ENCODE measurements around the gene TGFB1. TPM values are rescaled to one million over a fixed set of nuclear protein-coding genes. Genes with fewer than 3 reads are reported as not detected.

TGFB1 gene
- total RNA-seq, 3 donors from 2014 or later = 12.0 to 21.4 (median 13.4) TPM

DNA sequence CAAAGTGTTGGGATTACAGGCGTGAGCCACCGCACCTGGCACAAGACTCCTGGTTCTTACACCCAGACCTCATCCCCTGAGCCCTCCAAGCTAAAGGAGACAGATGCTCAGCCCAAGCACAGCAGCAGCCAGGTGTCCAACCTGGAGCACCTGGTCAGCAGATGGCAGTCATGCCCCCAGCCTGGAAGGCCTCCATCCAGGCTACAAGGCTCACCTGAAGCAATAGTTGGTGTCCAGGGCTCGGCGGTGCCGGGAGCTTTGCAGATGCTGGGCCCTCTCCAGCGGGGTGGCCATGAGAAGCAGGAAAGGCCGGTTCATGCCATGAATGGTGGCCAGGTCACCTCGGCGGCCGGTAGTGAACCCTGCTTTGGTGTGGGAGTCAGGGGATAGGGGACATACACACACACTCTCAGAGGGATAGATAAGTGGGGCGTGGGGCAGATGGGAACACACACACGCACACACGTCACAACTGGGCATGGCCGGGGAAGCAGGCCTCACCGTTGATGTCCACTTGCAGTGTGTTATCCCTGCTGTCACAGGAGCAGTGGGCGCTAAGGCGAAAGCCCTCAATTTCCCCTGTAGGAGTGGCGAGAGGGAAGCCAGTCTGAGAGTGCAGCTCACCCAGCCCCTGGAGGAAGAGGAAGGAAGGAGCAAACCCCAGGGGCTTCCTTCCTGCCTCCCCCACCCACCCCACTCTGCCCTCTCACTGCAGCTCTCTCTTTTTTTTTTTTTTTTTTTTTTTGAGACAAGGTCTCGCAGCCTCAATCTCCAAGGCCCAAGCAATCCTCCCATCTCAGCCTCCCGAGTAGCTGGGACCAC is 11.8 kb downstream of the TGFB1 start:
- no peak overlapping the region for H3K4me3 ChIP-seq
- H3K36me3 ChIP-seq = no peaks in the 10 kb centered on the region
- intact Hi-C loops (cut with DNase I; ENCODE audit: low total_unique reads) = no loop called here
- no peaks in the 10 kb centered on the region for H3K27me3 ChIP-seq
- no peak for DNase-seq (ENCODE audit: low spot score in 2 of 2)
- TF ChIP-seq POLR2AphosphoS5 (IDR thresholded peaks at IDR 0.05) = no peak
- TF ChIP-seq, protein P1, sequence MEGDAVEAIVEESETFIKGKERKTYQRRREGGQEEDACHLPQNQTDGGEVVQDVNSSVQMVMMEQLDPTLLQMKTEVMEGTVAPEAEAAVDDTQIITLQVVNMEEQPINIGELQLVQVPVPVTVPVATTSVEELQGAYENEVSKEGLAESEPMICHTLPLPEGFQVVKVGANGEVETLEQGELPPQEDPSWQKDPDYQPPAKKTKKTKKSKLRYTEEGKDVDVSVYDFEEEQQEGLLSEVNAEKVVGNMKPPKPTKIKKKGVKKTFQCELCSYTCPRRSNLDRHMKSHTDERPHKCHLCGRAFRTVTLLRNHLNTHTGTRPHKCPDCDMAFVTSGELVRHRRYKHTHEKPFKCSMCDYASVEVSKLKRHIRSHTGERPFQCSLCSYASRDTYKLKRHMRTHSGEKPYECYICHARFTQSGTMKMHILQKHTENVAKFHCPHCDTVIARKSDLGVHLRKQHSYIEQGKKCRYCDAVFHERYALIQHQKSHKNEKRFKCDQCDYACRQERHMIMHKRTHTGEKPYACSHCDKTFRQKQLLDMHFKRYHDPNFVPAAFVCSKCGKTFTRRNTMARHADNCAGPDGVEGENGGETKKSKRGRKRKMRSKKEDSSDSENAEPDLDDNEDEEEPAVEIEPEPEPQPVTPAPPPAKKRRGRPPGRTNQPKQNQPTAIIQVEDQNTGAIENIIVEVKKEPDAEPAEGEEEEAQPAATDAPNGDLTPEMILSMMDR (IDR thresholded peaks at IDR 0.05) = peak in 1 of 3 donors; percentile 9
- no peaks in the 10 kb centered on the region for H3K9me3 ChIP-seq
- H3K27ac ChIP-seq = no peak overlapping the region
- H3K4me1 ChIP-seq = no peaks in the 10 kb centered on the region

DNA sequence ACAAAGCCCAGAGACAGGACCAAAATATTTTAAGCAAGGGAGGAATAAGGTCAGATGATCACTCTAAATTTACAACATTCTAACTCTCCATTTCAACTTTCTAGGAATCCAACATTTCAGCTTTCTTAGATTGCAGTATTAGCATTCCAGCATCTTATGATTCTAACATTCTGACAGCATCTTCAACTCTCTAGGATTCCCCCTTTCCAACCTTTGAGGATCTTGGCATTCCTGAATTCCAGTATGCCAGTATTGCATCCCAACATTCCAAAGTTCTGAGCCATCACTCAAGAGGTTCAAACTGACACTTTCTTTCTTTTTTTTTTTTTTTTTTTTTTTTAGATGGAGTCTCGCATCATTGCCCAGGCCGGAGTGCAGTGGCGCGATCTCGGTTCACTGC is 13.8 kb downstream of the TGFB1 start:
- no peaks in the 10 kb centered on the region for H3K36me3 ChIP-seq

DNA sequence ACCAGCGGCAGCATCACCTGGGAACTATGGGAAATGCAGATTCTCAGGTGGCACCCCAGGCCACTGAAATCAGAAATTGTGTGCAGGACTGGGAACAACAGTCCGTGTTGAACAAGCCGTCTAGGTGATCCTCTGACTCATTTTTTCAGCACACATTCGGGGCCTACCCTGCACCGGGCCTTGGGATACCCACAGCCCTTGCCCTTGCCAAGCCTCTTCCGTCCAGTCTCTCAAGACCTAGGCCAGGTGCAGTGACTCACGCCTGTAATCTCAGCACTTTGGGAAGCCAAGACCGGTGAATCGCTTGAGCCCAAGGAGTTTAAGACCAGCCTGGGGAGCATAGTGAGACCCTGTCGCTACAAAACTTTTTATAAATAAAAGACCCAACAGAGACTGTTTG is 18.3 kb downstream of the TGFB1 start:
- Histone ChIP-seq H3K9me3 (no peaks in the 10 kb centered on the region), H3K4me3 (no peak overlapping the region), H3K4me1 (no peaks in the 10 kb centered on the region), H3K36me3 (no peaks in the 10 kb centered on the region), H3K27ac (no peak overlapping the region), H3K27me3 (no peaks in the 10 kb centered on the region)
- no peak for TF ChIP-seq POLR2A (IDR thresholded peaks at IDR 0.05)
- TF ChIP-seq, protein P1 (IDR thresholded peaks at IDR 0.05) = no peak
- no peak for TF ChIP-seq POLR2AphosphoS5 (IDR thresholded peaks at IDR 0.05)
- no peak for DNase-seq (ENCODE audit: low spot score in 2 of 2)
- intact Hi-C loops (cut with DNase I; ENCODE audit: low total_unique reads) = no loop called here

More for the DNA sequence above, 13.8 kb downstream of the TGFB1 start:
- H3K4me3 ChIP-seq = no peak overlapping the region
- no peak for TF ChIP-seq POLR2AphosphoS5 (IDR thresholded peaks at IDR 0.05)
- H3K27me3 ChIP-seq = no peaks in the 10 kb centered on the region
- H3K27ac ChIP-seq = no peak overlapping the region
- no peaks in the 10 kb centered on the region for H3K9me3 ChIP-seq
- no peaks in the 10 kb centered on the region for H3K4me1 ChIP-seq
- no peak for DNase-seq (ENCODE audit: low spot score in 2 of 2)
- intact Hi-C loops (cut with DNase I; ENCODE audit: low total_unique reads) = no loop called here

DNA sequence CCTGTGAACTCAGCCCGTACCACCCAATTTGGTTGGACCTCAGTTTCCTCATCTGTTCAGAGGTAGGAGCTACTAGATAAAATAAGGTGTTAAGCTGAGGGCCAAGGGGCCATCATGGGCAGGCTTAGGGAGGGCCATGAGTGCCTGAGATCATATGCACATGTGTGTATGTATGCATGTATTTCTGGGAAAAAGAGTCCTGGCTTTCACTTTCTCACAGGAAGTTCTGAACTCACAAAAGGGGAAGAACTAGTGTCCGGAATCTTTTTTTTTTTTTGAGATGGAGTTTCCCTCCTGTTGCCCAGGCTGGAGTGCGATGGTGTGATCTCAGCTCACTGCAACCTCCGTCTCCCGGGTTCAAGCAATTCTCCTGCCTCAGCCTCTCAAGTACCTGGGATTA is 18.9 kb downstream of the TGFB1 start:
- intact Hi-C loops (cut with DNase I; ENCODE audit: low total_unique reads) = no loop called here
- no peak overlapping the region for H3K4me3 ChIP-seq
- H3K9me3 ChIP-seq = no peaks in the 10 kb centered on the region
- TF ChIP-seq POLR2AphosphoS5 (IDR thresholded peaks at IDR 0.05) = no peak
- TF ChIP-seq, protein P1 (IDR thresholded peaks at IDR 0.05) = no peak
- no peak for TF ChIP-seq POLR2A (IDR thresholded peaks at IDR 0.05)
- no peaks in the 10 kb centered on the region for H3K27me3 ChIP-seq
- H3K4me1 ChIP-seq = no peaks in the 10 kb centered on the region
- no peaks in the 10 kb centered on the region for H3K36me3 ChIP-seq
- DNase-seq (ENCODE audit: low spot score in 2 of 2) = no peak
- H3K27ac ChIP-seq = no peak overlapping the region

DNA sequence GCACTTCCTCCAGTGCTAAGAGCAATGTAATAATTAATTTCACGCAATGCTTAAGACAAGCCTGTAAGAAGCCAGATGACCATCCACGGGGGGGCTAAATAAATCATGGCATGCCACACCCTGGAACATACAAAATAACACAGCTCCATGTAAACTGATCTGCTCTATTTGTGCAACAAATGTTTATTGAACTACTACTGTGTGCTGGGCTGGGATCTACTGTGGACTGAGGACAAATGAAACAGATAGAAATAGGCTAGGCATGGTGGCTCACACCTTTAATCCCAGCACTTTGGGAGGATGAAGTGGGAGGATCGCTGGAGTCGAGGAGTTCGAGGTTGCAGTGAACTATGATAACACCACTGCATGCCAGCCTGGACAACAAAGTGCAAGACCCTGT is 21.3 kb downstream of the TGFB1 start:
- peaks cover 0 to under 1% of the 10 kb centered on the region in 2 donors for H3K4me1 ChIP-seq
- no peak for DNase-seq (ENCODE audit: low spot score in 2 of 2)
- no peaks in the 10 kb centered on the region for H3K9me3 ChIP-seq
- H3K27me3 ChIP-seq = no peaks in the 10 kb centered on the region
- H3K4me3 ChIP-seq = no peak overlapping the region
- no peak for TF ChIP-seq POLR2A (IDR thresholded peaks at IDR 0.05)
- no peak for TF ChIP-seq POLR2AphosphoS5 (IDR thresholded peaks at IDR 0.05)
- TF ChIP-seq, protein P1 (IDR thresholded peaks at IDR 0.05) = no peak
- intact Hi-C loops (cut with DNase I; ENCODE audit: low total_unique reads) = no loop called here
- H3K27ac ChIP-seq = no peak overlapping the region
- no peaks in the 10 kb centered on the region for H3K36me3 ChIP-seq
